NOMO-1 (cell line): ENCODE measurements around the gene DOK3.

Experiments used
- DNase-seq, 2 experiments: peaks; one replicate each; lab custom pipeline; 2025; ENCODE audit not compliant: unreplicated experiment in 2 of 2; lab: John Stamatoyannopoulos, UW

Gene DOK3

DNA sequence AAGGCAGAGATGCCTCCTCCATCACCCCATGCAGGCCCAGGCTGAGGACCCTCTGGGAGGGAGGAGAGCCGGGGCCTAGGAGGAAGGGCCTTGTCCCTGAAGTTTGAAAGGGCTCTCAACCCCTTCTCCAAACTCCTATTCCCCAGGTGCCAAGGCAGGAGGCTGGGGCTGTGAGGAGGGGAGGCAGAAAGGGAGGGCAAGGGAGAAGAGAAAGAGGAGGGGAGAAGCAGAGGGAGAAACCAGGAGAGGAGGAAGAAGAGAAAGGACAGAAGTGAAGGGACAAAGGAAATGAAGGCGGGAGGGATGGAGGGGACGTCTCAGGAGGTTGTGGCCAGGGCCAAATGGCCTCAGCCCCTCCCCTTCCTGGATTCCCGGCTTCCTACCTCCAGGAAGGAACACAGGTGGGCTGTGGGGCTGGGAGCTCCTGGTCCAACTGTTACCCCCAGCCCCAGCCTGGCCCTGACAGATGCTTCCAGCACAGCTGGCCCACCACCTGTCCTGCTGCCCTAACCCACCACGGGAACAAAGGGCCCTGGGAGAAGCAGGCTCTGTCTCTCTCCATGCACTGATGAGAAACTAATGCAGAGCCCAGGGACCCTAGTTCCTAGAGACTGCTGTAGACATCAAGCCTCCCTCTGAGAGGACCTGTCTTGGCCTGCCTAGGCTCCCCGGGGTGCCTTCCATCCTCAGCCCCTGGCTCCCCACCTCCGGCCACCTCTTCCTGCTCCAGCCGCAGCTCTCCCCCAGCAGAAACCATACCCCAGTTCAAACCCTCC is 39.7 kb downstream of the DOK3 start:
- no peak for DNase-seq

GRCh38 chr5:177468685-177469628 is 40.7 kb downstream of the DOK3 start:
- no peak for DNase-seq

DNA sequence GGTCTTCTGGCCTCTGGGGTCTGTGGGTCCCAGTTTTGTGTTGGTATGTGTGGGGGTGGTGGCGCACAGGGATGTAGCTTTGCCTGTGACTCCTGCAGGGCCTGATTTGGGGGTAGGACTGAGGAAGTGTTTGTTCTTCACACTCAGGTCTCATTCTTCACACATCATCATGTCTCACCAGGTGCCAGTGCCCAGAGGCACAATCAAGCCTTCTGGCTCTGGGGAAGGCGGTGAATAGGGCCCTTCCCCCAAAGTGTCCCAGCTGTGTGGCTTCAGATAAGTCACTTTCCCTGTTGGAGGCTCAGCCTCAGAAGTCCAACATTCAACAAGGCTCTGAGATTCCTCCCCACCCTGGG is 41.3 kb downstream of the DOK3 start:
- no peak for DNase-seq

DNA sequence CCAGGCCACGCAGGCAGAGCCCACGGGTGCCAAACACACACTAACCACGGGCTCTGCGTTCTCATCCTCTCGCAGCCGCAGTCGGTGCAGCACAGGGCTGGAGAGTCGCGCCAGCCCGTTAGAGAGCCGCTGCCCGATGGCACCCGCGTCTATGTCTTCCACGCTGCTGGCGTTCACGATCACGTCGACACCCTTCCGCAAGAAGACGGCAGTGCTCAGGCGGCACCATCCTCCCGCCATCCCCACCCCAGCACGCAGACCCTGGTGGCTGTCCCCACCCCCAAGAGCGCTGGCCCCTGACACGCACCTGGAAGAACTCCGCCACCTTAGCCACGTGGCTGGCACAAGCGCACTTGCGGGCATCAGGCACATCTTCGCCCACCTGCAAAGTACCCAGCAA is 42.2 kb downstream of the DOK3 start:
- DNase-seq = no peak

- DNase-seq = no peak
Measured at GRCh38 chr5:177466861-177467260, 42.8 kb downstream of the DOK3 start.

DNA sequence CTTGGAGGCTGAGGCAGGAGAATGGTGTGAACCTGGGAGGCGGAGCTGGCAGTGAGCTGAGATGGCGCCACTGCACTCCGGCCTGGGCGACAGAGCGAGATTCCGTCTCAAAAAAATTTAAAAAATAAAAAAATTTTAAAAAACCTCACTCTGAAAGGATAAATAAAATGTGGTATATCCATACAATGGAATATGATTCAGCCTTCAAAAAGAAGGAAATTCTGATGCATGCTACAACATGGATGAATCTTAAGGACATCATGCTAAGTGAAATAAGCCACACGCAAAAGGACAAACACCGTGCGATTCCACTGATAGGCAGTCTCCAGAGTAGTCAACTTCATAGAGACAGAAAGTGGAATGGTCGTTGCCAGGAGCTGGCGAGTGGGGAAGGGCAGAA is 44.6 kb downstream of the DOK3 start:
- no peak for DNase-seq

DNA sequence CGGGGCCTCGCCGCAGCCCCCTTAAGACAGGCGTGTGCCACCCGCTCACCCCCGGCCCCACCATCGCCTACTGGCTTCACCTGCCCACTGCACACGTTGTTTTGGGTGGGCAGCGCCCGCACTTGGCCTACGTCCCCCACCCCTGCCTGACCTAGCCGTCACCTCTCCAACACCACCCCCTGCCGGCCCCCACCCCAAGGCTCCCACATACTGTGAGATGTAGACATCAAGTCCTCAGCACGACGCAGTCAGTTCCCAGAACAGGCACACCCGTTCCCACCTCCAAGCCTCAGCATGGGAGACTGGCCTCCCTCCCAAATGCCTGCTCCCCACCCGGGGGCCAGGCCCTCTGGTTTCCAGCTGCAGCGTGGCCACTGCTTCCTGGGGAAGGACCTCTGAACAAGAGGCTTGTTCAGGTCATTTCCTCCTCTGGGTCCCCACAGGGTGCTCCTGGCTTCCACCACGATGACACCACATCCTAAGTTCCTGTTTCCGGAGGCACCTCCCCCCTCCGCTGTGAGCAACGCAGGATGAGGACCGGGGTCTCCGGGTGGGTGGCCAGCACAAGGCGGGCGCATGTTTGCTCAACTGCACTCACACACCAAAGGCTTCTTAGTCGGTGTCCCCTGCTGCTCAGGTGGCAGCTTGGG is 47.5 kb downstream of the DOK3 start:
- peak; percentile 24 to 42 for DNase-seq

DNA sequence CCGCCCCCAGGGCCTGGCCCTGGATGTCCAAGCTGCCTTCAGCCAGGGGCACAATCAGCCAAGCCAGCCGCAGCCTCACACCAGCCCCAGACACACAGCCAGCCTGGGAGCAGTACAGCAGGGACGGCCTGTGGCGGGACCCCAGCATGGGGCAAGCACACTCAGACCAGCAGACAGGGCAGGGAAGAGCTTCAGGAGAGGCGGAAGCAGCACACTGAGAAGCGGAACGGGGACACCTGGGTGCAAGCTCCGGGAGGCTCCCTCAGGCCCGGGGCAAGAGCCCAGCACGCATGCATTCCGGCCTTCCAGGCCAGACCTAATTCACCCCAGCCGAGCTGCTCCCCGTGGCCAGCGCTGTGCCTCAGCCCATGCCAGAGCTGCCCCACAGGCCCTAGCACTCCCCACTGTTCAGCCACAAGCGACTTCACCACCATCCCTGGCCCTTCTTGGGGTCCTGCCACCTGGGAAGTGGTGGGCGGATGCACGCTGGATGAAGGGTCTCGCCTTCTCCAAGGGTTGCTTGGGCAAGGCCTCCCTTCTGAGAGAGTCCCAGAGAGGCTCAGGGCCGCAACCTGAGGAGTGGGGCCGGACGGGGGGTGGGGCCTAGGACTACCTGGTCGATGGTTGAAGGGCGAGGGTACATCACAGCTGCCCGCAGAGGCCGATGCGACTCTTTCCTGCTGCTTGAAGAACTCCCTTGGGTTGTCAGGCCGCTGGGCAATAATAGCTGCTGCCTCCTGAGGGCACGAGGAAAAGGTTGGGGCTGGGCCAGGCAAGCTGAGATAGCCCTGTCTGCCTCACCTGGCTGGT is 49.6 kb downstream of the DOK3 start:
- no peak for DNase-seq

DNA sequence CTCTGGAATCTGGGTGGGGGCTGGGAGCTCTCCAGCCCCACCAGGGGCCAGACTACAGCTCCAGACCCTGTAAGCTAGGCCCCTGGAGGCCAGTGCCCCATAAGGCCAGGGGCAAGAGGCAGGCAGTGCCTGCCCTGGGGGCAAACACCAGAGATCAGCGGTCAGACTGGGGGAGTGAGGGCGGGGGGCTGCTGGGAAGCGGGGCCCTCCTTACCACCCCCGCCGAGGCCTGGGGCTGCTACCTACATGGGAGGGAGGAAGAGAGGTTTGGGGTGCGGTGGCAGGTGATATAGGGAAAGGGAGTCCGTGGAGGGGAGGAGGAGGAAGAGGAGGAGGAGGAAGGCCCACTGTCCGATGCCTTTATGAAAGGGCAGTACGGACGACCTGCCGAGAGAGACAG is 50.3 kb downstream of the DOK3 start:
- no peak for DNase-seq

DNA sequence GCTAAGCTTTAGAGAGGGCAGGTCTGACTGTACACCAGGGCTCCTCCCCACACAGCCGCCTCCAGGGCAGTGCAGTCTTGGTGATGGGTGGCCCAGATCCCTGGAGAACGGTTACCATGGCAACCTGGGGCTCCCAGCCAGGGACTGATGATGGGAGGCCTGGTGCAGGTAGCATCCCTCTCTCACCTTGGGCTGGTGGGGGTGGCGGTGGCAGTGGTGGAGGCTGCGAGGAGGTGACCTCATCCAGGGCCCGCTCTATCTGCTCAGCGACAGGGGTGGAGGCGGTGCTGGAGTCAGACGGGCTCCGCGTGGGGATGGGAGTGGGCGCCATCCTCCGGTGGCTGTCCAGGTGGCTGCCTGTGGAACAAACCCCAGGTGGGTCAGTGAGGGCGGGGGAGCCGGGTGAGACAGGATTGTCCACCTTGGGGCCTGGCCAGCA is 50.7 kb downstream of the DOK3 start:
- no peak for DNase-seq

GRCh38 chr5:177457852-177458681 is 51.6 kb downstream of the DOK3 start:
- DNase-seq = no peak

GRCh38 chr5:177456976-177457851 is 52.4 kb downstream of the DOK3 start:
- peak; percentile 80 to 88 for DNase-seq

DNA sequence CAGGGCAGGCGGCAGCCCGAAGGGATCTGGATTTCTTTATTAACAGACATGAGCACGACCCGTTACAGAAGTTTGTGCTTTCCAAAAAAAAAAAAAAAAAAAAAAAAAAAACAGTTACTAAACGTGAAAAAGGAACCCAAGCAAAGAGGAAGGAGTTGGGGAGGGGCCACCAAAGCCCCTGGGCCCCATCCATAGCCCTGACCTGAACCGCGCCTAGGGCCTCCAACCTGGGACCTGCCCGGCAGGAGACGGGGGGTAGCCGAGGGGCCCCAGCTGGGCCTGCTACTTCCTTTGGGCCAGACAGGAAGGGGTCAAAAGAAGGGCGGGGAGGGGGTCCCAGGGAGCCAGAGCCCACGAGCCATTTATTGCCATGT is 53.0 kb downstream of the DOK3 start:
- DNase-seq = no peak

DNA sequence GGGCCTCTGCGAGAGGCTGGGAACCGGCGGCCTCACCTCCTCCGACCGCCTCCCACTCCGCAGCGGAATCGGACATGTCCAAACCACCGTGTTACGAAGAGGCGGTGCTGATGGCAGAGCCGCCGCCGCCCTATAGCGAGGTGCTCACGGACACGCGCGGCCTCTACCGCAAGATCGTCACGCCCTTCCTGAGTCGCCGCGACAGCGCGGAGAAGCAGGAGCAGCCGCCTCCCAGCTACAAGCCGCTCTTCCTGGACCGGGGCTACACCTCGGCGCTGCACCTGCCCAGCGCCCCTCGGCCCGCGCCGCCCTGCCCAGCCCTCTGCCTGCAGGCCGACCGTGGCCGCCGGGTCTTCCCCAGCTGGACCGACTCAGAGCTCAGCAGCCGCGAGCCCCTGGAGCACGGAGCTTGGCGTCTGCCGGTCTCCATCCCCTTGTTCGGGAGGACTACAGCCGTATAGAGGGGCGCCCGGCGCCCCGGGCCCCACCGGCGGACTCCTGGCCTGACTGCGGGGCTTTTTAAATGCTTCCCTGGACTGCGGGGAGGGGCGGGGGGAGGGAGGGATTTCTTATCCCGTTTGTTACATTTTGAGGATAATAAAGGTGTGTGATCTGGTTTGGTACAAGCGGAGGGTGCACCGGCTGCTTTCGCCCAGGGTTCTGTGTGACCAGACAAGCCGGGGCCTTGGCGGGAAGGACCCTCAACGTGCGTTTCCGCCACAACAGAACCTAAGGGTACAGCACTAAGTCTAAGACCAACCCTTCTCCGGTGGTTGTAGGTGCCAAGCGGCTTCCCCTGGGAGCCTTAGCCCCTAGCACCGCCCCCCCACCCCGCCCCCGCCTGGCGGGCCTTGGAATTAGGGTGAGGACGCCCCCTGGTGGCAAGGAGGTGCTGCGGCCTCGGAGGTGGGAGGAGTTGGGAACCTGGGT is 53.7 kb downstream of the DOK3 start:
- DNase-seq = peak; percentile 67 to 90

DNA sequence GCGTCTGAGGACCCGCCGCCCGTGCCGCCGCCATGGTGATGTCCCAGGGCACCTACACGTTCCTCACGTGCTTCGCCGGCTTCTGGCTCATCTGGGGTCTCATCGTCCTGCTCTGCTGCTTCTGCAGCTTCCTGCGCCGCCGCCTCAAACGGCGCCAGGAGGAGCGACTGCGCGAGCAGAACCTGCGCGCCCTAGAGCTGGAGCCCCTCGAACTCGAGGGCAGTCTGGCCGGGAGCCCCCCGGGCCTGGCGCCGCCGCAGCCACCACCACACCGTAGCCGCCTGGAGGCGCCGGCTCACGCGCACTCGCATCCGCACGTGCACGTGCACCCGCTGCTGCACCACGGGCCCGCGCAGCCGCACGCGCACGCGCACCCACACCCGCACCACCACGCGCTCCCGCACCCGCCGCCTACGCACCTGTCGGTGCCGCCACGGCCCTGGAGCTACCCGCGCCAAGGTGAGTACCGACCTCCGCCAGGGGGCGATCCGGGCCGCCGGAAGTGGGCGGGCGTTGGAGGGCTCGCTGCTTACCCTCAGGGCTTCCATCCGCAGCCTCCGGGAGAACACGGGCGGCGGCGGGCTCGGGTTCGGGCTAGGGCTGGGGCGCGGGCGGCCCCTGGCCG is 54.5 kb downstream of the DOK3 start:
- DNase-seq = peak; percentile 63 to 71

DNA sequence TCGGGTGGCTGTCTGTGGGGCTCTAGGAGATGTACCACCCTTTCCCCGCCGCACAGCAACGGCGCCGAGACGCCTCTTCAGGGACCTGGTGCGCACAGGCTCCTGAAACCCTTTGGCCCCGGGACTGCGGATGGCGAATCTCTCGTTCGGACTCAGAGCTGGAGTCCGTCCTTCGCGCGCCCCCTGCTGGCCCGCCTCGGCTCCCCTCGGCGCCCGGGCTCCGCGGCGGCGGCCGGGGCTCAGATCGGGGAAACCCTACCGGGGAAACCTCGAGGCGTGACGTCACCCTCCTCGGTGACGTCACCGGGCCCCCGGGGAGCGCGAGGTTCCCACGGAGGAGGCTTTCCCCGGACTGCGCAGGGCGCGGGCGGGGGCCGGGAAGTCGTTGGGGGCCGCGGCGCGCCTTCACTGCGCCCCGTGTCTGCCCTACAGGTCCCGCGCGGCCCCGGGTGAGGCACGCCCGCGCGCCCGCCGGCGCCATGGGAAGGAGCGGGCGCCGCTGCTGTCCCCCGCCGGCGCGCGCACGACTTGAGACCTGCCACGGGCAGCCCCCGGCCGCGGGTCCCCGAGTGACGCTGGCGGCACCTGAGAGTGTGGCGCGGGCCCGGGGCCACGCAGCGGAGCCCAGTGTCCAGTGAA is 55.1 kb downstream of the DOK3 start:
- peak; percentile 82 to 84 for DNase-seq
